Anterior cingulate cortex (tissue), 58 donors: Measurements from ENCODE around the gene DEGS2.
A peak's percentile ranks its signal among the peaks of the same experiment; 100 is the strongest.

Experiments
- DNase-seq, 58 donors: peaks; one replicate each; lab custom pipeline; 2025; lab: John Stamatoyannopoulos, UW

DEGS2 gene

GRCh38 chr14:100135784-100136183, 23.7 kb downstream of the DEGS2 start:
- DNase-seq, result no peak

- DNase-seq, result no peak
These were observed 24.4 kb downstream of the DEGS2 start for GRCh38 chr14:100135073-100135472.

- no peak for DNase-seq
These were observed 24.9 kb downstream of the DEGS2 start for GRCh38 chr14:100134586-100134985.

GRCh38 chr14:100132903-100133510, 26.4 kb downstream of the DEGS2 start:
- DNase-seq, result no peak

GRCh38 chr14:100132161-100132902, 27.1 kb downstream of the DEGS2 start:
- peak in 1 of 58 donors; percentile 34 for DNase-seq

- no peak for DNase-seq
These were observed 28.3 kb downstream of the DEGS2 start for GRCh38 chr14:100131181-100131580.

GRCh38 chr14:100130521-100130920, 28.9 kb downstream of the DEGS2 start:
- no peak for DNase-seq

GRCh38 chr14:100129161-100129589, 30.3 kb downstream of the DEGS2 start:
- no peak for DNase-seq

GRCh38 chr14:100128688-100129087, 30.8 kb downstream of the DEGS2 start:
- no peak for DNase-seq

- no peak for DNase-seq
These were observed 31.5 kb downstream of the DEGS2 start for GRCh38 chr14:100127853-100128455.

- no peak for DNase-seq
These were observed 33.0 kb downstream of the DEGS2 start for GRCh38 chr14:100126401-100126800.

- DNase-seq, result no peak
These were observed 34.8 kb downstream of the DEGS2 start for GRCh38 chr14:100124551-100125088.

- DNase-seq, result no peak
These were observed 35.8 kb downstream of the DEGS2 start for GRCh38 chr14:100123618-100124017.

- no peak for DNase-seq
These were observed 36.8 kb downstream of the DEGS2 start for GRCh38 chr14:100122481-100123223.

GRCh38 chr14:100121643-100122480, 37.6 kb downstream of the DEGS2 start:
- no peak for DNase-seq

- peak in 1 of 58 donors; percentile 18 for DNase-seq
These were observed 38.7 kb downstream of the DEGS2 start for GRCh38 chr14:100120522-100121269.

GRCh38 chr14:100119251-100119650, 40.2 kb downstream of the DEGS2 start:
- no peak for DNase-seq

GRCh38 chr14:100118396-100119011, 40.9 kb downstream of the DEGS2 start:
- DNase-seq, result no peak
